Activated CD4-positive, alpha-beta memory T cell treated with anti-CD3 and anti-CD28 coated beads for 36 hours (primary cell): Measurements from ENCODE around the gene ZIC2. TPM values are rescaled to one million over a fixed set of nuclear protein-coding genes. Genes with fewer than 3 reads are reported as not detected.

Experiments
- CTCF ChIA-PET: fragments of 350-600 bp; sonication (Branson Sonifier 250); formaldehyde crosslinking; loops from one replicate; lab custom pipeline; 2021; ENCODE audit warnings: antibody characterized with exemption, inconsistent platforms; lab: Charles Lee
- POLR2A ChIA-PET: fragments of 350-600 bp; sonication (Branson Sonifier 250); formaldehyde crosslinking; loops from one replicate; lab custom pipeline; 2021; ENCODE audit warnings: antibody characterized with exemption; lab: Charles Lee
- DNase-seq: peaks from one replicate; pipeline ENCODE4 v3.0.0-alpha.2; 2020
- H3K27ac Mint-ChIP-seq: one replicate; pipeline ENCODE4 v1.8.0; 2021; ENCODE audit warnings: mixed read lengths
- H3K27me3 Mint-ChIP-seq: one replicate; pipeline ENCODE4 v1.8.0; 2021; ENCODE audit warnings: mixed read lengths
- H3K36me3 Mint-ChIP-seq: one replicate; pipeline ENCODE4 v1.8.0; 2021; ENCODE audit warnings: mixed read lengths
- H3K4me1 Mint-ChIP-seq: one replicate; pipeline ENCODE4 v1.8.0; 2021; ENCODE audit warnings: low read depth, mixed read lengths
- H3K4me3 Mint-ChIP-seq: one replicate; pipeline ENCODE4 v1.8.0; 2021; ENCODE audit warnings: mild to moderate bottlenecking, mixed read lengths
- H3K9me3 Mint-ChIP-seq: one replicate; pipeline ENCODE4 v1.8.0; 2021; ENCODE audit warnings: mixed read lengths
- intact Hi-C: fragments of 100-400 bp; cut with micrococcal nuclease; formaldehyde crosslinking; loops from one replicate; pipeline ENCODE4 v1.15.1; 2023
- total RNA-seq, 2 experiments: library from RNA; stranded (reverse); gene quantifications; one replicate each; pipeline ENCODE4 v1.2.3, GENCODE V29; 2021

ZIC2 gene
- total RNA-seq, 2 experiments from 2014 or later, result not detected

GRCh38 chr13:99961636-99962035 is 19.9 kb upstream of the ZIC2 start:
- Mint-ChIP-seq H3K4me3 (no peak overlapping the region), H3K27ac (no peak overlapping the region), H3K9me3 (no peaks in the 10 kb centered on the region), H3K27me3 (peaks cover 70% of the 10 kb centered on the region), H3K36me3 (no peaks in the 10 kb centered on the region), H3K4me1 (peaks cover 21% of the 10 kb centered on the region)
- ChIA-PET CTCF (interaction anchor here (0.8 kb wide), 1 partner anchor 553 kb away, joined by 3 read pairs; no protein-coding TSS in a partner anchor), POLR2A (no interaction called here)
- DNase-seq, result no peak
- intact Hi-C loops, result loop anchor here (2.0 to 5.0 kb wide), 2 partner anchors 21 to 304 kb away; no protein-coding TSS in a partner anchor

GRCh38 chr13:99962242-99962641 is 19.3 kb upstream of the ZIC2 start:
- Mint-ChIP-seq H3K9me3 (no peaks in the 10 kb centered on the region), H3K36me3 (no peaks in the 10 kb centered on the region), H3K4me3 (no peak overlapping the region), H3K27ac (no peak overlapping the region), H3K27me3 (peaks cover 70% of the 10 kb centered on the region), H3K4me1 (peaks cover 16% of the 10 kb centered on the region)
- POLR2A ChIA-PET, result no interaction called here
- CTCF ChIA-PET, result interaction anchor here (0.8 kb wide), 1 partner anchor 553 kb away, joined by 3 read pairs; no protein-coding TSS in a partner anchor
- no peak for DNase-seq
- intact Hi-C loops, result loop anchor here (5.0 kb wide), 1 partner anchor 305 kb away; no protein-coding TSS in a partner anchor

- DNase-seq, result no peak
- Mint-ChIP-seq H3K4me3 (no peak overlapping the region), H3K4me1 (peaks cover 17% of the 10 kb centered on the region), H3K27me3 (peaks cover 62% of the 10 kb centered on the region), H3K27ac (no peak overlapping the region), H3K36me3 (peaks cover 2% of the 10 kb centered on the region), H3K9me3 (no peaks in the 10 kb centered on the region)
- ChIA-PET POLR2A (no interaction called here), CTCF (interaction anchor here (0.6 kb wide), 1 partner anchor 32 kb away, joined by 3 read pairs; no protein-coding TSS in a partner anchor)
- intact Hi-C loops, result loop anchor here (5.0 kb wide), 1 partner anchor 307 kb away; no protein-coding TSS in a partner anchor
Observed at GRCh38 chr13:99963816-99964339, 17.7 kb upstream of the ZIC2 start.

- Mint-ChIP-seq H3K36me3 (peaks cover 10% of the 10 kb centered on the region), H3K9me3 (no peaks in the 10 kb centered on the region), H3K27me3 (peaks cover 62% of the 10 kb centered on the region), H3K27ac (no peak overlapping the region), H3K4me1 (peaks cover 19% of the 10 kb centered on the region), H3K4me3 (no peak overlapping the region)
- DNase-seq, result no peak
- intact Hi-C loops, result loop anchor here (5.0 kb wide), 1 partner anchor 63 kb away; no protein-coding TSS in a partner anchor
- POLR2A ChIA-PET, result no interaction called here
- CTCF ChIA-PET, result no interaction called here
Observed at GRCh38 chr13:99965329-99966000, 16.1 kb upstream of the ZIC2 start.

- intact Hi-C loops, result loop anchor here (5.0 kb wide), 1 partner anchor 64 kb away; no protein-coding TSS in a partner anchor
- no peak for DNase-seq
- H3K9me3 Mint-ChIP-seq, result no peaks in the 10 kb centered on the region
- peaks cover 55% of the 10 kb centered on the region for H3K27me3 Mint-ChIP-seq
- peaks cover 17% of the 10 kb centered on the region for H3K4me1 Mint-ChIP-seq
- H3K27ac Mint-ChIP-seq, result no peak overlapping the region
- H3K4me3 Mint-ChIP-seq, result no peak overlapping the region
- ChIA-PET CTCF (interaction anchor here (1.4 kb wide), 1 partner anchor 21 kb away, joined by 4 read pairs; no protein-coding TSS in a partner anchor), POLR2A (no interaction called here)
- H3K36me3 Mint-ChIP-seq, result peaks cover 10% of the 10 kb centered on the region
Observed at GRCh38 chr13:99966064-99966805, 15.3 kb upstream of the ZIC2 start.

GRCh38 chr13:99967498-99967868 is 14.1 kb upstream of the ZIC2 start:
- H3K27ac Mint-ChIP-seq, result no peak overlapping the region
- H3K36me3 Mint-ChIP-seq, result peaks cover 10% of the 10 kb centered on the region
- peaks cover 17% of the 10 kb centered on the region for H3K4me1 Mint-ChIP-seq
- peaks cover 57% of the 10 kb centered on the region for H3K27me3 Mint-ChIP-seq
- POLR2A ChIA-PET, result no interaction called here
- intact Hi-C loops, result loop anchor here (5.0 kb wide), 1 partner anchor 65 kb away; no protein-coding TSS in a partner anchor
- no peak for DNase-seq
- H3K4me3 Mint-ChIP-seq, result no peak overlapping the region
- H3K9me3 Mint-ChIP-seq, result peaks cover 4% of the 10 kb centered on the region
- CTCF ChIA-PET, result interaction anchor here (1.4 kb wide), 1 partner anchor 19 kb away, joined by 4 read pairs; no protein-coding TSS in a partner anchor

GRCh38 chr13:99967869-99968520 is 13.6 kb upstream of the ZIC2 start:
- Mint-ChIP-seq H3K36me3 (peaks cover 10% of the 10 kb centered on the region), H3K9me3 (peaks cover 4% of the 10 kb centered on the region), H3K4me1 (peaks cover 17% of the 10 kb centered on the region), H3K27me3 (peaks cover 57% of the 10 kb centered on the region), H3K27ac (peak overlapping the region; percentile 6), H3K4me3 (no peak overlapping the region)
- DNase-seq, result no peak
- POLR2A ChIA-PET, result no interaction called here
- intact Hi-C loops, result loop anchor here (5.0 kb wide), 1 partner anchor 66 kb away; no protein-coding TSS in a partner anchor
- CTCF ChIA-PET, result interaction anchor here (1.4 kb wide), 1 partner anchor 19 kb away, joined by 4 read pairs; no protein-coding TSS in a partner anchor

GRCh38 chr13:99968521-99969452 is 12.8 kb upstream of the ZIC2 start:
- H3K27ac Mint-ChIP-seq, result peak overlapping the region; percentile 70
- ChIA-PET CTCF (no interaction called here), POLR2A (no interaction called here)
- peaks cover 7% of the 10 kb centered on the region for H3K9me3 Mint-ChIP-seq
- peaks cover 10% of the 10 kb centered on the region for H3K36me3 Mint-ChIP-seq
- H3K4me3 Mint-ChIP-seq, result peak overlapping the region; percentile 65
- peaks cover 63% of the 10 kb centered on the region for H3K27me3 Mint-ChIP-seq
- intact Hi-C loops, result loop anchor here (5.0 kb wide), 1 partner anchor 66 kb away; no protein-coding TSS in a partner anchor
- DNase-seq, result no peak
- H3K4me1 Mint-ChIP-seq, result peaks cover 17% of the 10 kb centered on the region

GRCh38 chr13:99969453-99969918 is 12.1 kb upstream of the ZIC2 start:
- intact Hi-C loops, result loop anchor here (5.0 kb wide), 1 partner anchor 67 kb away; no protein-coding TSS in a partner anchor
- Mint-ChIP-seq H3K4me1 (peaks cover 17% of the 10 kb centered on the region), H3K36me3 (peaks cover 10% of the 10 kb centered on the region), H3K27ac (peak overlapping the region; percentile 70), H3K9me3 (peaks cover 10% of the 10 kb centered on the region), H3K27me3 (peaks cover 66% of the 10 kb centered on the region), H3K4me3 (peak overlapping the region; percentile 65)
- CTCF ChIA-PET, result interaction anchor here (0.9 to 1.2 kb wide), 3 partner anchors 15 to 546 kb away, joined by 3 to 4 read pairs (median 3); no protein-coding TSS in a partner anchor
- no peak for DNase-seq
- POLR2A ChIA-PET, result interaction anchor here (0.7 kb wide), 1 partner anchor 9 kb away, joined by 4 read pairs; no protein-coding TSS in a partner anchor

GRCh38 chr13:99969919-99970650 is 11.5 kb upstream of the ZIC2 start:
- CTCF ChIA-PET, result interaction anchor here (0.9 to 1.2 kb wide), 4 partner anchors 14 to 545 kb away, joined by 3 to 4 read pairs (median 3); no protein-coding TSS in a partner anchor
- Mint-ChIP-seq H3K27ac (peak overlapping the region; percentile 69), H3K4me3 (peak overlapping the region; percentile 65), H3K36me3 (peaks cover 10% of the 10 kb centered on the region), H3K4me1 (peaks cover 17% of the 10 kb centered on the region), H3K9me3 (peaks cover 10% of the 10 kb centered on the region), H3K27me3 (peaks cover 71% of the 10 kb centered on the region)
- intact Hi-C loops, result loop anchor here (1.0 to 5.0 kb wide), 3 partner anchors 12 to 68 kb away; no protein-coding TSS in a partner anchor
- peak; percentile 56 for DNase-seq
- POLR2A ChIA-PET, result interaction anchor here (0.7 kb wide), 1 partner anchor 10 kb away, joined by 4 read pairs; no protein-coding TSS in a partner anchor
